ENCODE data around the gene PALM2AKAP2.
"Not testable (repeated sequence)": the region's sequence is repeated elsewhere in the genome, so short reads cannot be mapped to it uniquely, and the experiment has no call there.

PALM2AKAP2 gene

DNA sequence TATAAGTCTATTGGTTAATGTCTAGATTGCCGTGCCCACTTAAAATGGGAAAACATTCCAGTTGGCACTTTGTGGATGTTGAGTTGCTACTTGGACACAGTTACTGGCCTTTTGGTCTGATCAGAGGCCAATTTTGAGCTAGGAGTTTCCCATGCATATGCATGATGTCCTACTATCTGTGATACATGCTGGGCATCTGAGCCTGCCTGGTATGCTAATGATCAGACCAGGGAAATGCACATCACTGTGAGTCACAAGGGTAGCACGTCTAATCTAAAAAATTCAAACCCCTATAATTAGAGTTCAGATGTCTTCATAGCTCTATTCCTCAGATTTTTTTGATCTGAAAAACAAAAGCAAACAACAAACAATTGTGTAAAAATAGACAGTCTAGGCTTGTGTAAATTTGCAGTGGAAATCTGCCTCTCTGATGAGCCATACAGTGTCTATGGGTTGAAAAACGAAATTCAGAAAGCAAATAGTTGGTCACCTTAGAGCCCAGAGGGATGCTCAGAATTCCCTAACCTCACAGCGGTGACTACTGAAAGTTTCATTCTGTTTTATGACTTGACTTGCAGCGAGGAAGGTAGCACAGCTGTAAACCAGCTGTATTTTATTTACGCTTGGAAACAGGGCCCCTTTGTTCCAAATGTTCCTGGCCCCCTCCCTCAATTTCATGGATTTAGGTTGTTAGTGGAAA, 37.3 kb downstream of the PALM2AKAP2 start:
- no peak for DNase-seq (ENCODE audit: low read depth)
- no peak overlapping the region for H3K4me3 ChIP-seq (ENCODE audit: low read depth, low read length)
- TF ChIP-seq, protein P1, sequence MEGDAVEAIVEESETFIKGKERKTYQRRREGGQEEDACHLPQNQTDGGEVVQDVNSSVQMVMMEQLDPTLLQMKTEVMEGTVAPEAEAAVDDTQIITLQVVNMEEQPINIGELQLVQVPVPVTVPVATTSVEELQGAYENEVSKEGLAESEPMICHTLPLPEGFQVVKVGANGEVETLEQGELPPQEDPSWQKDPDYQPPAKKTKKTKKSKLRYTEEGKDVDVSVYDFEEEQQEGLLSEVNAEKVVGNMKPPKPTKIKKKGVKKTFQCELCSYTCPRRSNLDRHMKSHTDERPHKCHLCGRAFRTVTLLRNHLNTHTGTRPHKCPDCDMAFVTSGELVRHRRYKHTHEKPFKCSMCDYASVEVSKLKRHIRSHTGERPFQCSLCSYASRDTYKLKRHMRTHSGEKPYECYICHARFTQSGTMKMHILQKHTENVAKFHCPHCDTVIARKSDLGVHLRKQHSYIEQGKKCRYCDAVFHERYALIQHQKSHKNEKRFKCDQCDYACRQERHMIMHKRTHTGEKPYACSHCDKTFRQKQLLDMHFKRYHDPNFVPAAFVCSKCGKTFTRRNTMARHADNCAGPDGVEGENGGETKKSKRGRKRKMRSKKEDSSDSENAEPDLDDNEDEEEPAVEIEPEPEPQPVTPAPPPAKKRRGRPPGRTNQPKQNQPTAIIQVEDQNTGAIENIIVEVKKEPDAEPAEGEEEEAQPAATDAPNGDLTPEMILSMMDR (IDR thresholded peaks at IDR 0.05; ENCODE audit: control insufficient read depth, extremely low read depth, insufficient read depth): no peak

DNA sequence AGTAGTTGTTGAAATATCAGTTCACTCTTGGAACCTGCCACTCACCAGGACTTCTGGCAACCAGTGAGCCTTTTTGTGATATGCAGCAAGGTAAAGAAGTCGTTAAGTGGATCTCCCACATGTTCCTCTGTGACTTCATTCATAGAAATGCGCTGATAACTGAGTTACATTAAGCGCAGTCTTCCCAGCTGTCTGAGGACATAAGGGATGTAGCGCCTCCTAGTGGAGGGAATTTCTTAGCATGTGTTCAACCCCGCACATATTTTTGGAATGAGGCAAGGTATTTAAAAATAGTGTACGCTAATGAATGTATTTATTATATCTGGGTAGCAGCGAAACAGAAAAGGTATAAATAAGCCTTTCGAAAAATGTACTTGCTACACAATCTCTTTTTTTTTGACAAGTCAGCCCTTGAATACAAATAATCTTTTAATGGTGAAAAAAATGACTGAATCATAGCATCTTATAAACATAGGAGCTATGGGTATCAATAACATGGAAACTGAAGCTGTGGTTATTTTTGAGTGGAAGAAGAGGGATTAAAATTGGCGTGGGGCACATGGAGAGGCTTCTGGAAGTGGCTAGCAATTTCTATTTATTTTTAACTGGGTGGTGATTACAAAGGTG, 38.0 kb downstream of the PALM2AKAP2 start:
- TF ChIP-seq, protein P1 (IDR thresholded peaks at IDR 0.05; ENCODE audit: control insufficient read depth, extremely low read depth, insufficient read depth): peak; percentile 86
- H3K4me3 ChIP-seq (ENCODE audit: low read depth, low read length): no peak overlapping the region
- peak; percentile 80 for DNase-seq (ENCODE audit: low read depth)

- no peak overlapping the region for H3K4me3 ChIP-seq (ENCODE audit: low read depth, low read length)
- TF ChIP-seq, protein P1 (IDR thresholded peaks at IDR 0.05; ENCODE audit: control insufficient read depth, extremely low read depth, insufficient read depth): no peak
- DNase-seq (ENCODE audit: low read depth): no peak
These were observed 41.7 kb downstream of the PALM2AKAP2 start for GRCh38 chr9:109821711-109822110.

DNA sequence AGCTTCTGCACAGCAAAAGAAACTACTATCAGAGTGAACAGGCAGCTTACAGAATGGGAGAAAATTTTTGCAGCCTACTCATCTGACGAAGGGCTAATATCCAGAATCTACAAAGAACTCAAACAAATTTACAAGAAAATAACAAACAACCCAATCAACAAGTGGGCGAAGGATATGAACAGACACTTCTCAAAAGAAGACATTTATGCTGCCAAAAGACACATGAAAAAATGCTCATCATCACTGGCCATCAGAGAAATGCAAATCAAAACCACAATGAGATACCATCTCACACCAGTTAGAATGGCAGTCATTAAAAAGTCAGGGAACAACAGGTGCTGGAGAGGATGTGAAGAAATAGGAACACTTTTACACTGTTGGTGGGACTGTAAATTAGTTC, 45.4 kb downstream of the PALM2AKAP2 start:
- DNase-seq (ENCODE audit: low read depth); H3K4me3 ChIP-seq (ENCODE audit: low read depth, low read length): not testable (repeated sequence)

DNA sequence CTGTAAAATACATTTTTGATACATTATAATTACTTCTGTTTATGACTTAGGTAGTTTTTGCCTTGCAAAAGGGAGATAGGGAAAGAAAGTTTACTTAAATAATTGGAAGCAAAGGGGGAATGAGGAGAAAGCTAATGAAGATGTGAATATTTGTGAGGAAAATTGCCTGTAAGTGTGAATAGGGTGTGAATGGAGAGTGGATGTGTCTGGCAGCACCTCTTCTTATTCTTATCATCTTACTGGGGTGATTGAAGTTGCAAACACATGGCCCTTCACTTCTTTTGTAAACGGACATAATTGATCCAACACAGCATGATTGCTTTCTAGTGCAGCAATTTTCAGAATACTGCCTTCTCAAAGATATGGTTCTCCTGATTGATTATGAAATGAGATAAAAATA, 46.6 kb downstream of the PALM2AKAP2 start:
- H3K4me3 ChIP-seq (ENCODE audit: low read depth, low read length): no peak overlapping the region
- no peak for DNase-seq (ENCODE audit: low read depth)
- TF ChIP-seq, protein P1 (IDR thresholded peaks at IDR 0.05; ENCODE audit: control insufficient read depth, extremely low read depth, insufficient read depth): no peak

DNA sequence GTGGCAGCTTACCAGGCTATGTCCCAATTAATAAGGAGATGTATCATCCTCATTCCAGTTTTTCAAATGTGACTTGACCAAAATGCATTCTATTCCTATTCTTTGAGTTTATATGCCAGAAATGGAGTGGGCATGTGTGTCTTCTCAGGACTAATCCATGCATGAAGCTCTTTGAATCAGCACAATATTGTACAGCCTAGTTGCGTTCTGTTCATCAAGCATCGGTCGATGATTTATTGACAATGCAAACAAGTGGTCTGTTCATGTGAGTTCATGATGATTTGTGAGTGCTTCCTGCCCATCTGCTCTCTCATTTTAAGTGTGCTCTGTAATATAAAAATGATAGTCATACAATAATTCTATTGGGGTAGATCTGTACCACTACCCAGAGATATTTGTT, 48.3 kb downstream of the PALM2AKAP2 start:
- TF ChIP-seq, protein P1 (IDR thresholded peaks at IDR 0.05; ENCODE audit: control insufficient read depth, extremely low read depth, insufficient read depth): no peak
- H3K4me3 ChIP-seq (ENCODE audit: low read depth, low read length): no peak overlapping the region
- no peak for DNase-seq (ENCODE audit: low read depth)
